Measurements from ENCODE around the gene IGF2BP2. TPM values are rescaled to one million over a fixed set of nuclear protein-coding genes. Genes with fewer than 3 reads are reported as not detected.

Gene IGF2BP2
- total and polyA plus RNA-seq, 9 of the 15 experiments (the other 6 are each of a cell fraction or from before 2014, with no cell fraction given), result 3.2 to 59.6 (median 30.5) TPM

DNA sequence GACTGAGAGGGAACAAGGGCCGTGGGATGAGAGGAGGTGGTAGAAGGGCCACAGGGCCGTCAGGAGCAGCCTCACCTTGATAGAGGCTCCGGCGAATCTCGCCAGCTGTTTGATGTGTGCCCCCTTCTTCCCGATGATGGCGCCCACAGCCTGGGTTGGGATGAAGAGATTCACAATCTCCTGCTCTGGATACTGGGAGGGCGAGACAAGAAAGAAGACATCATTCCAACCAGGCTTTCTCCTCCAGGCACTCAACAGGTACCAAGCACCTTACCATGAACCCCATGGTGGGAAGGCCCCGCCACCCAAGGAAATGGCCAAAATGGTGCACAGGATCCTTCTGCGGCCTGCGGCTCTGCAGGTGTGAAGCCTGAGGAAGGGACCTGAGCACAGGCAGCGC is 167.6 kb downstream of the IGF2BP2 start:
- ATAC-seq (no peak), FAIRE-seq (no peak), DNase-seq (ENCODE audit: extremely low read depth in 1 of 4, low spot score in 3 of 4) (no peak)
- ChIA-PET POLR2A (interaction anchor here (0.8 kb wide), 2 partner anchors 206 to 256 kb away, joined by 3 read pairs; no protein-coding TSS in a partner anchor), CTCF (ENCODE audit: low intra/inter-chr PET ratio) (no interaction called here)
- intact Hi-C loops (cut with micrococcal nuclease) (no loop called here), in situ Hi-C loops (cut with MboI) (no loop called here)
- Histone ChIP-seq H3K9me1 (ENCODE audit: control insufficient read depth, insufficient read depth, low read length) (peaks cover 4% of the 10 kb centered on the region), H3K79me2 (ENCODE audit: control insufficient read depth, insufficient read depth, low read length) (no peaks in the 10 kb centered on the region), H3K4me3 (no peak overlapping the region), H4K20me1 (replicated peaks; ENCODE audit: control insufficient read depth, insufficient read depth, low read length) (0 out of 2 replicates have a peak, but pooled peaks cover 4% of the 10 kb centered on the region), H3K36me3 (ENCODE audit: control insufficient read depth, insufficient read depth, low read length) (peaks cover 58% of the 10 kb centered on the region), H3K9ac (ENCODE audit: insufficient read depth in 1 of 2, low read depth in 2 of 2, low read length in 2 of 2) (no peak overlapping the region; a peak in 1 of 4 replicates), H3K27ac (ENCODE audit: extremely low read depth, low read depth, low read length) (no peak overlapping the region), H2AFZ (ENCODE audit: low read depth, low read length) (no peak overlapping the region), H3K9me3 (replicated peaks; ENCODE audit: control insufficient read depth, insufficient read depth, low read depth, low read length) (no peaks in the 10 kb centered on the region), H3K4me1 (replicated peaks in 1 of 2; ENCODE audit: control insufficient read depth in 2 of 2, insufficient read depth in 2 of 2, low read length in 2 of 2) (peaks cover 2 to 7% of the 10 kb centered on the region in 2 experiments; a peak in 4 of 5 replicates), H3K4me2 (ENCODE audit: insufficient read depth, low read length) (no peak overlapping the region), H3K27me3 (ENCODE audit: control insufficient read depth in 2 of 2, insufficient read depth in 2 of 2, low read length in 2 of 2) (no peaks in the 10 kb centered on the region)
- BruUV-seq (replicated peaks), result no TSS peak
- WGBS (ENCODE audit: insufficient coverage, low coverage, missing lambda C conversion rate), result 94% methylated on average over 8 of the region's 12 CpGs
- TF ChIP-seq HMG20A (CRISPR knock-in tag; conservative IDR thresholded peaks at IDR 0.05) (no peak), TEAD2 (tag; IDR thresholded peaks at IDR 0.05) (no peak), FOXM1 (IDR thresholded peaks at IDR 0.05; ENCODE audit: low read depth) (no peak), FOXM1 (CRISPR knock-in tag; IDR thresholded peaks at IDR 0.05; ENCODE audit: low read depth) (no peak), ZNF57 (CRISPR knock-in tag; IDR thresholded peaks at IDR 0.05) (no peak), ESRRB (CRISPR knock-in tag; IDR thresholded peaks at IDR 0.05; ENCODE audit: borderline replicate concordance) (no peak), GTF2E2 (tag; IDR thresholded peaks at IDR 0.05) (no peak), GATA2 (CRISPR knock-in tag; IDR thresholded peaks at IDR 0.05) (no peak), KHSRP (IDR thresholded peaks at IDR 0.05) (no peak), NFRKB (IDR thresholded peaks at IDR 0.05; ENCODE audit: low read depth) (no peak), CAMTA2 (CRISPR knock-in tag; conservative IDR thresholded peaks at IDR 0.05) (no peak), STAT5B (CRISPR knock-in tag; IDR thresholded peaks at IDR 0.05) (no peak), ZBTB1 (CRISPR knock-in tag; IDR thresholded peaks at IDR 0.05; ENCODE audit: borderline replicate concordance, low read depth) (no peak)
- TF ChIP-seq, protein P1, sequence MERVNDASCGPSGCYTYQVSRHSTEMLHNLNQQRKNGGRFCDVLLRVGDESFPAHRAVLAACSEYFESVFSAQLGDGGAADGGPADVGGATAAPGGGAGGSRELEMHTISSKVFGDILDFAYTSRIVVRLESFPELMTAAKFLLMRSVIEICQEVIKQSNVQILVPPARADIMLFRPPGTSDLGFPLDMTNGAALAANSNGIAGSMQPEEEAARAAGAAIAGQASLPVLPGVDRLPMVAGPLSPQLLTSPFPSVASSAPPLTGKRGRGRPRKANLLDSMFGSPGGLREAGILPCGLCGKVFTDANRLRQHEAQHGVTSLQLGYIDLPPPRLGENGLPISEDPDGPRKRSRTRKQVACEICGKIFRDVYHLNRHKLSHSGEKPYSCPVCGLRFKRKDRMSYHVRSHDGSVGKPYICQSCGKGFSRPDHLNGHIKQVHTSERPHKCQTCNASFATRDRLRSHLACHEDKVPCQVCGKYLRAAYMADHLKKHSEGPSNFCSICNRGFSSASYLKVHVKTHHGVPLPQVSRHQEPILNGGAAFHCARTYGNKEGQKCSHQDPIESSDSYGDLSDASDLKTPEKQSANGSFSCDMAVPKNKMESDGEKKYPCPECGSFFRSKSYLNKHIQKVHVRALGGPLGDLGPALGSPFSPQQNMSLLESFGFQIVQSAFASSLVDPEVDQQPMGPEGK (CRISPR knock-in tag; IDR thresholded peaks at IDR 0.05; ENCODE audit: borderline replicate concordance), result no peak
